ENCODE measurements around the gene TPSAB1.

- TF ChIP-seq, protein P1, sequence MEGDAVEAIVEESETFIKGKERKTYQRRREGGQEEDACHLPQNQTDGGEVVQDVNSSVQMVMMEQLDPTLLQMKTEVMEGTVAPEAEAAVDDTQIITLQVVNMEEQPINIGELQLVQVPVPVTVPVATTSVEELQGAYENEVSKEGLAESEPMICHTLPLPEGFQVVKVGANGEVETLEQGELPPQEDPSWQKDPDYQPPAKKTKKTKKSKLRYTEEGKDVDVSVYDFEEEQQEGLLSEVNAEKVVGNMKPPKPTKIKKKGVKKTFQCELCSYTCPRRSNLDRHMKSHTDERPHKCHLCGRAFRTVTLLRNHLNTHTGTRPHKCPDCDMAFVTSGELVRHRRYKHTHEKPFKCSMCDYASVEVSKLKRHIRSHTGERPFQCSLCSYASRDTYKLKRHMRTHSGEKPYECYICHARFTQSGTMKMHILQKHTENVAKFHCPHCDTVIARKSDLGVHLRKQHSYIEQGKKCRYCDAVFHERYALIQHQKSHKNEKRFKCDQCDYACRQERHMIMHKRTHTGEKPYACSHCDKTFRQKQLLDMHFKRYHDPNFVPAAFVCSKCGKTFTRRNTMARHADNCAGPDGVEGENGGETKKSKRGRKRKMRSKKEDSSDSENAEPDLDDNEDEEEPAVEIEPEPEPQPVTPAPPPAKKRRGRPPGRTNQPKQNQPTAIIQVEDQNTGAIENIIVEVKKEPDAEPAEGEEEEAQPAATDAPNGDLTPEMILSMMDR (IDR thresholded peaks at IDR 0.05): no peak
- TF ChIP-seq POLR2A (IDR thresholded peaks at IDR 0.05): no peak
Observed at GRCh38 chr16:1208239-1208830, 32.2 kb upstream of the TPSAB1 start.

Measured in Peyer's patch (tissue), 4 donors.